SKM-1 (cell line): ENCODE results near the gene PIK3R2.
"Not testable (repeated sequence)": the region's sequence is repeated elsewhere in the genome, so short reads cannot be mapped to it uniquely, and the experiment has no call there.

Experiments
- DNase-seq: peaks from one replicate; lab custom pipeline; 2025; ENCODE audit not compliant: unreplicated experiment; lab: John Stamatoyannopoulos, UW

PIK3R2 gene

DNA sequence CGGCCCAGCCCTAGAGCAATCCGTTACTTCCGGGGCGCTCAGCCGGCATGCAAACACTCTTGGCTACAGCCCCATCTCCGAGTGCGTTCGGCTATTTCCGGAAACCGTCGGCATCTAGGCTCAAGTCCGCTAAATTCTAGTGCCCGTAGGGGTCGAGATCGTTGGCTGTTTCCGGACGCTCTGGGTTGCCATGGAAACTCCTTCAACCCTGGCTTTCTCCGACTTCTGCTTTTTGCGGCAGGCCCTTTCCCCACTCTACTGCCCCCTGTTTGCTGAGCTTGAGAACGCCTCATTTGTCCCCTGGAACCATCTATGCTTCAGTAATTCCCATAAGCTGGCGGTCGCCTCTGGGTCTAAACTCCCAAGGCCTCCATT lies 534 bp upstream of the PIK3R2 start:
- DNase-seq, result peak; percentile 99

GRCh38 chr19:18153556-18154134 lies 682 bp downstream of the PIK3R2 start:
- DNase-seq, result no peak

DNA sequence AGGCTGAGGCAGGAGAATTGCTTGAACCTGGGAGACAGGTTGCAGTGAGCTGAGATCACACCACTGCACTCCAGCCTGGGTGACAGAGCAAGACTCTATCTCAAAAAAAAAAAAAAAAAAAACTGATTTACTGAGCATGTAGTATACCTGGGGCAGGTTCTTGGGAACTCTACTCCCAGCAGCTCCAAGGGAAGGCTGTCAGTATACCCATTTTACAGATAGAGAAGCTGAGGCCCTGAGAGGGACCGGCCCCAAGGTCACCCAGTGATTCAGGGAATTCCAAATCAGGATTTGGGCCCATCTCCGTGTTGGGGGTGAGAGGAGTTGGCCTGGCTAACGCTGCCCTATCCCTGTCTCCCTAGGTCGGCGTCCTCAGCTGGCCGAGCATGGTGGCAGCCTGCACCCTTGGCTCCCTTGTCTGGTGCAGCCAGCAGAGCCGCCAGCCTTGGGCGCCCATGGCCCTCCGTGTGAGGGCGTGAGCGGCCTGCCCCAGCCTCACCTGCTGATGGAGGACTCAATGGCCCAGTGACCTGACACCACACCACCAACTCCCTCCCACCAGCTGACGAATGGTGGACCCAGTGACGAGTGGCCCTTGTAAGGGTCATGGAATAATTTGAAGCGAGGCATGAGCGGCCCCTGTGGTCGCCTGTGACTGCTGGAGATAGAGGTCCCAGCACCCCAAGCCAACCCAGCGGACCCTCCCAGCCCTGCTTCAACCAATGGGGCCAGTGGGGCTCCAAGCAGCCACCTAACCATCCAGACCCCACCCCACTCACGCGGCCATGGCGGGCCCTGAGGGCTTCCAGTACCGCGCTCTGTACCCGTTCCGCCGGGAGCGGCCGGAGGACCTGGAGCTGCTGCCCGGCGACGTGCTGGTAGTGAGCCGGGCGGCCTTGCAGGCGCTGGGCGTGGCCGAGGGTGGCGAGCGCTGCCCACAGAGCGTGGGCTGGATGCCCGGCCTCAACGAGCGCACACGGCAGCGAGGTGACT lies 2.4 kb downstream of the PIK3R2 start:
- no peak for DNase-seq

DNA sequence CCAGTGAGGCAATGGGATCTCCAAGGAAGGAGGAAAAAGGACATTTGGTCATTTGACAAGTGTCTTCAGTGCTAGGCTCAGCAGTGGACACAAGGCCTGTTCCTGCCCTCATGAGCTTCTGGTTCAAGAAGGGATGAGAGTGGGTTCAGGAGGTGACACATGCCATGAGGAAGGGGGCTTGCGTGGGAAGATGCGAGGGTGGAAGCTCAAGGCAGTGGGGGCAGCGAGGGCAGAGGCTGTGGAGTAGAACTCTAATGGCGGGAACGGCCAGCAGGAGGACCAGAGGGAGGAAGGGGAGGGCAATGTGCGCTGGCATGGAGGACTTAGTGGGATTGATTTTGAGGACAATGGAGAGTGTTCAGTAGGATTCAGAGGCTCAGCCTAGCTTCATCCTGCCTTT lies 3.3 kb downstream of the PIK3R2 start:
- no peak for DNase-seq

GRCh38 chr19:18156841-18157464 lies 4.0 kb downstream of the PIK3R2 start:
- DNase-seq, result no peak

GRCh38 chr19:18157465-18158063 lies 4.6 kb downstream of the PIK3R2 start:
- no peak for DNase-seq

DNA sequence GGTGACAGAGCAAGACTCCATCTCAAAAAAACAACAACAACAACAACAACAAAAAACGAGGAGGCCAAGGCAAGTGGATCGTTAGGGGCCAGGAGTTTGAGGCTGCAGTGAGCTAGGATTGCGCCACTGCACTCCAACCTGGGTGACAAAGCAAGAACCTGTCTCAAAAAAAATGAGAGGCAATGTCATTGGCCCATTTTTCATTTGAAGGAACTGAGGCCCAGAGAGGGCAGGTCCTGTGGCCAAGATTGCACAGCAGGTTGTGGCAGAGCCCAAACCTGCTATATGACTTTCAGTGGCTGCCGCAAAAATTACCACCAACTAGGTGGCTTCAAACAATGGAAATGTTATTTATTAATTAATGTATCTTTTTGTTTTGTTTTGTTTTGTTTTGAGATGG lies 5.5 kb downstream of the PIK3R2 start:
- no peak for DNase-seq

DNA sequence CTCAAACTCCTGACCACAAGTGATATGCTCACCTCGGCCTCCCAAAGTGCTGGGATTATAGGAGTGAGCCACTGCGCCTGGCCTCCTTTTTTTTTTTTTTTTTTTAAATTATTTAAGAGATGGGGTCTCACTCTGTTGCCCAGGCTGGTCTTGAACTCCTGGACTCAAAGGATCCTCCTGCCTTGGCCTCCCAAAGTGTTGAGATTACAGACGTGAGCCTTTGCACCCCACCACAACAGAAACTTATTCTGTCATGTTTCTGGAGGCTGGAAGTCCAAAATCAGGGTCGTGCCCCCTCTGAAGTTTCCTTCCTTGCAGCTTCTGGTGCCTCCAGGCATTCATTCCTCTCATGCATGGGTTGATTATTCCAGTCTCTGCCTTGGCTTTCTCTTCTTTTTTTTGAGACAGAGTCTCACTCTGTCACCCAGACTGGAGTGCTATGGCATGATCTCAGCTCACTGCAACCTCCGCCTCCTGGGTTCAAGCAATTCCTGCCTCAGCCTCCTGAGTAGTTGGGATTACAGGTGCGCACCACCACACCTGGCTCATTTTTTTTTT lies 6.2 kb downstream of the PIK3R2 start:
- DNase-seq, result not testable (repeated sequence)

DNA sequence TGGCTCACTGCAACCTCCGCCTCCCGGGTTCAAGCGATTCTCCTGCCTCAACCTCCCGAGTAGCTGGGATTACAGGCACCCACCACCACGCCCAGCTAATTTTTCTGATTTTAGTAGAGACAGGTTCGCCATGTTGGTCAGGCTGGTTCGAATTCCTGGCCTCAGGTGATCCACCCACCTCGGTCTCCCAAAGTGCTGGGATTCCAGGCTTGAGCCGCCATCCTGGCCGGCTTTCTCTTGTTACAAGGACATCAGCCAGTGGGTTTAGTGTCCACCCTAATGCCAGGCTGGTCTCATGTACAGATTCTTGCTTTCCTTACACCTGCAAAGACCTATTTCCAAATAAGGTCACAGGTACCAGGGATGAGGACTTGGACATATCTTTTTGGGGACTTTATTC lies 6.8 kb downstream of the PIK3R2 start:
- no peak for DNase-seq

- DNase-seq, result no peak
Observed at GRCh38 chr19:18160493-18160970, 7.6 kb downstream of the PIK3R2 start.

- DNase-seq, result peak; percentile 42
Observed at GRCh38 chr19:18160971-18161635, 8.1 kb downstream of the PIK3R2 start.

DNA sequence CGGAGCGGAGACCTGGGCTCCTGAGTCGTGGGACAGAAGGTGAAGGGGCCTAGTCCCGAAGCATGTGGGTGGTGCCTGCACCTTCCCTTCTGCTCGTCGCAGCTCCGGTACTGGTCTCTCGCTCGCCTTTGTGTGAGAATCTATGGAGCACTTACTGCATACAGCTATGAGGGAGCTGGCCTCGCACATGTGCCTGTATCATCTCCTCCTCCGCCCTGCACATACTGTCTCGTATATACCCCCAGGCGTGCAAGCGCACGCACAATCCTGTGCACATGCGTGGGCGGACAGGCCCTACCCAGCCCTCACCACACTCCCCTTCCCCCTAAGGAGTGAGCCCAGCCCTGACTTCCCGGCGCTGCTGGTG lies 8.7 kb downstream of the PIK3R2 start:
- DNase-seq, result no peak

DNA sequence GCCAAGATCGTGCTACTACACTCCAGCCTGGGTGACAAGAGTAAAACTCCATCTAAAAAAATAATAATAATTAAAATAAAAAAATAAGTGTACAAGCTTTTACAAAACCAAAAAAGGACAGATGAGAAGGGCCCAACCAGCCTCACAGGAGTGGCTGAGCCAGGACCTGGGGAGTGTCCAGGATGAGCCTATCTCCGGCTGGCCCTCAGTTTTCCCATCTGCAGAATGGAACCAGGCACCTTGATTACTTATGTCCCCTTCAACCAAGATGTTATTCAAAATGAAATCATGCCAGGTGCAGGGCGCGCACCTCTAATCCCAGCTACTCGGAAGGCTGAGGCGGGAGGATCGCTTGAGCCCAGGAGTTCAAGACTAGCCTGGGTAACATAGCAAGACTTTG lies 11.1 kb downstream of the PIK3R2 start:
- no peak for DNase-seq

DNA sequence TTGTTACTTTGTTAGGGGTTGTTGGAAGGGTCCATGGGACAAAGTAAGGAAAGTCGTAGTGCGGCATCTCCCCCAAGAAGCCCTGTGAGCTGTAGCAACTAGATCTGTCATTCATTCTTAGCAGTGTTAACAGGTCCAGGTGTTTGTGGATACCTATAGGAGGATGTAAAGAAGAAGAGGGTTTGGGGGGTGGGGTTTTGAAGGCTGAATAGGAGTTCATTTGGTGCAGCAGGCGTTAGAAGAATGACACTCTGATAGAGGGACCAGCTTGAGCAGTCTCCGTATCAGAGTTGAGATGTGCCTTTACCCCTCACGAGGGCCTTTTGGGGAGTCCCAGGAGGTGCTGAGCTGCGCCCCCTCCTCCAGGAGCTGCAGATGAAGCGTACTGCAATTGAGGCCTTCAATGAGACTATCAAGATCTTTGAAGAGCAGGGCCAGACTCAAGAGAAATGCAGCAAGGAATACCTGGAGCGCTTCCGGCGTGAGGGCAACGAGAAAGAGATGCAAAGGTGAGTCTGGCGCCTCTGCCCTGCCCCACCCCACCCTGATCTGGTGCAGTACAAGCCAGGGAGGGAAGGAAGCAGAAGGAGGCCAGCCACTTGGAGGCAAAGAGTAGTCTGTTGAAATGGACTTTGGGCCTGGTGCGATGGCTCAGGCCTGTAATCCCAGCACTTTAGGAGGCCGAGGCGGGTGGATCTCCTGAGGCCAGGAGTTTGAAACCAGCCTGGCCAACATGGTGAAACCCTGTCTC lies 13.0 kb downstream of the PIK3R2 start:
- no peak for DNase-seq

- no peak for DNase-seq
Observed at GRCh38 chr19:18167011-18167410, 14.0 kb downstream of the PIK3R2 start.

- peak; percentile 27 for DNase-seq
Observed at GRCh38 chr19:18167975-18168645, 15.1 kb downstream of the PIK3R2 start.

- no peak for DNase-seq
Observed at GRCh38 chr19:18168673-18169381, 15.9 kb downstream of the PIK3R2 start.

DNA sequence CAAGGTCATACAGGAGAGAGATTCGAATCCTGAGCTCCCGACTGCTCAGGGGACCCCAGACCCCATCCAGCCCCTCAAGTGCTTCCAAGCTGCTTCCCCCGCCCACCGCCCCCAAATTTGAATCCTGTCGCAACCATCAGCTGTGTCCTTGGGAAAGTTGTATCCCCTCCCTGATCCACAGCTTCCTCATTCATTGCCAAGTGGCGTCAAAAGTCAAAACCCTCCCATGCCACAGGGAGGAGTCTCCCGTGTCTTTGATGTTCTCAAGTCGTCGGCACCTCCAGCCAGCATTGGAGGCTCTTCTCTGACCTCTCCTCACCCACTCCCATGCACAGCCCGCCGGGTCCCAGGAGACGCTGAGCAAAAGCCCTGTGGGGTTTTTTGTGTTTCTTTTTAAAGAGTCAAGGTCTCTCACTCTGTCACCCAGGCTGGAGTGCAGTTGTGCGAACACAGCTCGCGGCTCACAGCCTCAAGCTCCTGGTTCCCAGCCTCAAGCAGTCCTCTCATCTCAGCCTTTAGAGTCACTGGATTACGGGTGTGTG lies 17.8 kb downstream of the PIK3R2 start:
- no peak for DNase-seq
